HG03280 (cell line): ENCODE measurements around the gene ADGRV1.

ENCODE experiments used
- ATAC-seq: cut with Tn5 transposase; IDR thresholded peaks from one replicate; pipeline ENCODE4 v1.9.1; 2021; ENCODE audit warnings: mild to moderate bottlenecking, moderate library complexity; ENCODE audit not compliant: unreplicated experiment

The ADGRV1 gene

DNA sequence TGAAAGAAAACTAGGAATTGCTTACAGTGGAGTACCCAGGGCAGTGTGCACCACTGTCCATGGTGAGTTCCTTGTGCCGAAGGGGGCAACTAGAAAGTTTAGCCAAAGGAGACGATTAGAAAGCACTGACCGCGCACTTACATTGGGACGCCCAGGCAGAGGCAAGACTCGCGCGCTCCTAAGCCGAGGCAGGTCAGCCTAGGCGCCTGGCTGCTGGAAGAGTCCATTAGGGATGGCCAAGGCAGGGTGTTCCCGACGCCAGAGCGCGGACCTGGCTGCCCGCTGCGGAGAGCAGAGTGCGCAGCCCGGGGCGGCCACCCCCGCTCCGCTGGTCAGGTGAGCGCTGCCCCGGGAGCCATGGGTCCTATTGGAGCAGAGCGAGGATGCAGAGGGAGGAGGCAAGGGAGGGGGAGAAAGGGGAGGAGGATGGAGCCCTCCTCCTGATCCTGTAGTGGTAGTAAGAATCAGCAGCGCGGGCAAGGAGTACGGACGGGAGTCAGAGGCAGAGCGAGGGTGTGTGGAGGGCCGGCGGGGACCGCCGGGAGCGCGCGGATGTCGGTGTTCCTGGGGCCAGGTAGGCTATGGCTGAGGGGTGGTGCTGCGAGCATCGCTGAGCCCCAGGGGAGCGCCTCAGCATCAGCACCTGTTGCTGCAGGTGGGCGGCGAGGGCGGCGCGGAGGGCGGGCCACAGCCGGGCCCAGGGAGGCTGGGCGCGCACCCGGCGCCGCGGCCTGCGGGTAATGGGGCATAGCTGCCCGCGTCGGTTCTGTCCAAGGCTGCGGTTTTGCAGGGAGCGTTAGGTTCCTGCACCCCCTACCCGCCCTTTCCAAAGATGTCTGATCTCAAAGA is at the start of gene ADGRV1:
ADGRV1 (plus strand) TSS at position 454 of the 849 bp plus-strand sequence; CDS start at position 553, 99 bp downstream.
- ATAC-seq = no peak

GRCh38 chr5:90510438-90510837 is 48.2 kb upstream of the ADGRV1 start:
- no peak for ATAC-seq

GRCh38 chr5:90514520-90514919 is 44.1 kb upstream of the ADGRV1 start:
- ATAC-seq = no peak

DNA sequence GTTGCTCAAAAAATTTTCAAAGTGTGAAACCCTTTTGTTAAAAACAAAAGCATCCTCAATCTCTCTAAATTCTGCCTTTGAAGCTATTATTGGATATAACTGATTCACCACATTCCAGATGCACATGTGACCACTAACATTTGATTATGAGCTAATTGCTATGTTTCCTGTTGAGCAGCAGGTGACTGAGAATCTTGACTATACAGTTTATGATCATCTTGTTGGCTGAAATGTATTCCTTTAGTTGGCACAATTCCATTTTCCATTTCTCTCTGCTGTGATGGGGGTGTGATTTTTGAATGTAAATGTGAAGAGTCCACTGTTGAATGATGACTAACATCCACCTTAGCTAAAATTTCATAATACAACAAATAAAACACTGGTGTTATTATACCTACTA is 39.9 kb upstream of the ADGRV1 start:
- no peak for ATAC-seq

- no peak for ATAC-seq
Observed at GRCh38 chr5:90519081-90519480, 39.5 kb upstream of the ADGRV1 start.

DNA sequence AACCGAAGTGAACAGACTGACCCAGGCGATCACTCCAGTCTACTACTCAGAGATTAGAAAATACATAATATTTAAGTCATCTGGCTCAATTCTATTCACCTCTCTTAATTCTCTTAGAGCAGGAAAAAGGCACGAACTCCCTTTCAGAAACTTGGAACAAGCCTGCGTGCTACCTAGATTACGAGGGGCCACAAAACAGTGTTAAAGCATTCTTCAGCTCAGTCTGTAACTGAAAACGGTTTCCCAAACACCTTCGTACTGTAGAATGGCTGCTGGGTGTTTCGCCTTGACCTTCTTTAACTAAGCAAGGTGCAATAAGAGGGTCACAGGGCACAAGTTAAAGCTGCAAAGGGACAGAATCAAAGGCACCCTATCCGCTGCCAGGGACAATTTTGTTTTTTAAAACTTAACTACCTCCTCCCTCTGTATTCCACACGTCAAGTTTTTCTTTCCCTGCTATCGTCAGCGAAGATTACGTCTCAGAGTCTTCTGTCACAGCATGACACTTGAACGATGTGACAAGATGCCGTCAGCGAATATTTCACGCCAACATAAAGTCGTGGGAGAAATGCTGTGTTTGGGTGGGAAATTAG is 29.9 kb upstream of the ADGRV1 start:
- peak; percentile 2 for ATAC-seq

DNA sequence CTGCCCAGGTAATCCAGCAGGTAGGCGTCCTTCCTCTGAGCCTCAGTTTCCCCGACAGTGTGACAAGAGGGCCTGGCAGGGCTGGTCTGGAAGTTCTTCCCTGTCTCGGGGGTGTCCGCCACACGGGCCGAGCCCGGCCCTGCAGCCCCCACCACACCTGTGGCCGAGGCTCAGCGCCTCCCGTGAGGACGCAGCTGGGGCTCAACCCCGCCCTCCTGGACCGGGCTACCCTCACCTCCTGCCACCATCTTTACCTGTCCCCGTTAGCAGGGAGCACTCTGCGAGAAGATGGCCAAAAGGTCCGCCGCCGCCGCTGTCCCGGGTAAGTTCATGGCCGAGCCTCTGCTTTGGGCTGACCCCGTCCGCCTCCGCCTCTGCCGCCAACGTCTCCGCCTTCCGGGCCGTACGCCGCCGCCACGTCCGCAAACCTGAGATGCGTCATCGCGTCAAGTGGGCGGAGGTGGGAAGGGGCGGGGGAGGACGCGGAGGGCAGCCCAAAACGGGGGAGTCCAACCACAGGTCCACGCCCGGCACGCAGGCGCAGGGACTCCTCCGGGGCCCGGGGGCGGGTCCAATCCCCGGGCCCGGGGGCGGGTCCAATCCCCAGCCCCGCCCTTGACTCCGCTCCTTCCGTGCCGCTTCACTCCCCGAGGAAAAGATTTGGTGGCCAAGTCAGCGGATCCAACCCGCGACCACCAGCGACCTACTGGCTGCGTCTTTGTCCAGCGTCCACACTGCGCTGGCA is 29.2 kb upstream of the ADGRV1 start, which contains the start of gene LYSMD3:
LYSMD3 (minus strand) TSS at position 391 of the 745 bp plus-strand sequence. CDS start 4,295 bp downstream, outside the sequence.
- ATAC-seq = peak; percentile 89

- peak; percentile 51 for ATAC-seq
Observed at GRCh38 chr5:90529939-90530677, 28.5 kb upstream of the ADGRV1 start.

DNA sequence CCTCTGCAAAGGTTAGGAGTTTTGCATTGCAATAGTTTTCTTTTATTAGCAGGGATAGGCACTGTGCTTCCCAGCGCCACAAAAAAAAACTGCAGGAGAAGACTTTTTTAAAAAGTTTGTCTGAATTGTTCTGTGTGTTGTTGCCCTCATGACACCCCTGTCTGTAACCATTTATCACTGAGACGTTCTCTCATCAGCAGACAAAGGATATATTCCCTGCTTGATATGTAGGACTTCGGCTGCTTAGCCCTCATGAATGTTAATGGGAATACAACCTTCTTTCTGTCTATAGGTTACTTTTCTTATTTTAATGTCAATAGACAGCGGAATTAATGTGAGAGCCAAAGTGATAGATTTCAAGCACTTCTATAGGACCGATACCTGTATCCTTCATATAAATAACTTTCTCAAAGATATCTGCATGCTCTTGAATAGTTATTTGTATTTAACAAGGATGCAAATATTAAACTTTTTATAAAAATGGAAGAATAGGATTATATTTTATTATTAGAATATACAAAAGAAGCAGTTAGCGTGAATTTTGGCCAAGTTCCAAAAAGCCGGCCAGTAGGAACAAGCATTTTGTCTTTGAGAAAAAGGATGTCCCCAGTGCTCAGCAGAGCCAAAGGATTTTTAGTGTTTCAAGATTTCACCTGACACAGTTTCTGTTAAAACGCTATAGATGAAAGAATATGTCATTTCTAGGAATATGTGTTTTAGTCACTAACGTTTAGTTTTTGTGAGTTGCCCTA is 27.7 kb upstream of the ADGRV1 start:
- no peak for ATAC-seq

DNA sequence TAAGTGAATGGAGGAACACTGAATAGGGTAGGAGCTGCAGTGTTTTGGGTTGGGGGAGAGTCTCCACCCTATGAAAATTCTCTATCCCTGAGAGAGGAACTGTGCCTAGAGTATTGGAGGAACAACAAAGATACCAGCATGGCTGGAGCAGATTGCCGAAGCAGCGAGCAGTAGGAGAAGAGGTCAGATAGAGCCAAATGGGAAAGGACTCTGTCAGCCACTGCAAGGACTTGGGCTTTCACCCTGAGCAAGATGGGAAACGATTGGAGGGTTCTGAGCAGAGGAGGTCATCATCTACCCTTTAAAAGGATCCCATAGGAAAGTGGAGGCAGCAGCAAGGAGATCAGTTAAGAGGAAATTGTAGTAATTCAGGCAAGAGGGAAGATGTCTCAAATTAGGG is 24.8 kb upstream of the ADGRV1 start:
- ATAC-seq = no peak

DNA sequence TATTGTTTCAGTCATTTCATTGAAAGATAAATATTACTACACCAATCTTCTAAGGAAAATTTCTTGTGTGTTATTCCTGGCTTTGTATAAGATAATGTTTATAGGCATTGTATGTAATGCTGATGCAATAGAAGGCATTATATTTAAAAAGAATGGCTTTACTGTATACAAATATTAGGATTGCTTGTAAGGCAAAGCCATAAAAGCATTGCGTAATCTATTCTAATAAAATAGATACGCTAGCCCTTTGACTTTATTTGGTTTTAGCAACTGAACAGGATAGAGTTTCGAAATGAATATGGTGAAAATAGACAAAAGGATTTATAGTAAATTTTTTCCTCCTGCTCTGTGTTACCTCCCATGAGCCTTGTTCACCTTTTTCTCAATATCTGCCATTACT is 23.7 kb upstream of the ADGRV1 start:
- no peak for ATAC-seq

DNA sequence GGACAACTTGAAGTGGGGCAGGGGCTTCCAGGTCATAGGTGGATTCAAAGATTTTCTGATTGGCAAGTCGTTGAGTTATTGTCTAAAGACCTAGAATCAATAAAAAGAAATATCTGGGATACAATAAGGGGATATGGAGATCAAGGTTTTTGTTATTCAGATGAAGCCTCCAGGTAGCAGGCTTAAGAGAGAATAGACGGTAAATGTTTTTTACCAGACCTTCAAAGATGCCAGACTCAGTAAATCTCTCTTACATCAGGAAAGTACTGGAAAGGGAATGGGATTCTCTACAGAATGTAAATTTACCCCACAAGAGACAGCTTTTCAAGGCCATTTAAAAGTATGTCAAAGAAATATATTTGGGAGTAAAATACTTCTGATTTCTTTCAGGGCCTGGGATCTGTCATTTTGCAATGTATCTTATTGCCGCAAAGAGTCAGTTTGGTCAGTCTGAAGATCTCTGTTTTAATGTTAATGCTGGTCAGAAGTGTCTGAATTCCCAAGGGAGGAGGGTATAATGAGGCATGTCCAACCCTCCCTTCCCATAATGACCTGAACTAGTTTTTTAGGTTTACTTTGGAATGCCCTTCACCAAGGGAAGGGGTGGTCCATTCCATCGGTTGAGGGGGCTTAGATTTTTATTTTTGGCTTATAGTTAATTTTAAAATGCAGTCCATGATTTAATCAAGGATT is 15.6 kb upstream of the ADGRV1 start:
- ATAC-seq = no peak

DNA sequence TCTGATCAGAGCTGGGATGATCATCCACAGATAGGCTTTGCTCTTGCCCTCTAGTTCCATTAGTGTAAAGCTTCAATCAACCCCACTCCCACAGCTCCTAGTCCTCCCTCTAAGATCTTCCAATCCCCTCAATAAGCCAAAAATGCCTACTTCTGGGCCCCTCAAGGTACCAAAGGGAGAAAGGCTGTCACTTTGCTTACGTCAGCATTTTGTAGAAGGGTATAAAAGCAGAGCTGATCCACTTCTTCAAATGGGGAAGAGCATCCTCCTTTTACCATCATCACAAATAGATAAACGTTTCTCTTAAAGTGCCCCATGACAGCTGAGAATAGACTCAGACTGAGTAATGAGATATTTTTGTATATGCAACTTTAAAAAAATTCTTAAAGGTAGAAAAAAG is 13.1 kb upstream of the ADGRV1 start:
- ATAC-seq = no peak

- ATAC-seq = no peak
Observed at GRCh38 chr5:90546216-90546837, 12.3 kb upstream of the ADGRV1 start.

DNA sequence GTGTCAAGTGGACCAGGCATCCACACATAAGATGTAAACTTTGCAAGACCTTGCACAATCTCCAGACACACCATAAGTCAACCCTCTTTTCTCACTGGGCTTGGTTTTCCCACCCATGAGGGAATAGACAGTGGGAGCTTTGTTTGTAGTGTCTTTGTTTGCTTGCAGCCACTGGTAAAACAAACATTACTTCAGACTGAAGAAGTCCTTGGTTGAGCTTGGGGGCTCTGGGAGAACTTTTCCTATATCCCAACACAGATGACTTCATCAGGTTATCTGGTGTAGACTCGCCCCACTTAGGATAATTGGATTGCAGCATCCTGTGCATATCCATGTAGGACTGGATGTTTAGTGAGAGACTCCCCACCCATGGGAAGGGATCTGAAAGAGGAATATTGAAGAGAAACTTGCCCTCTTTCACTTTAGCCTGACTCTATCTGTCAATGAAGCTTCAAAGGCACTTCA is 11.5 kb upstream of the ADGRV1 start:
- ATAC-seq = no peak

GRCh38 chr5:90548069-90548593 is 10.5 kb upstream of the ADGRV1 start:
- ATAC-seq = no peak

- ATAC-seq = no peak
Observed at GRCh38 chr5:90549223-90549622, 9.4 kb upstream of the ADGRV1 start.

DNA sequence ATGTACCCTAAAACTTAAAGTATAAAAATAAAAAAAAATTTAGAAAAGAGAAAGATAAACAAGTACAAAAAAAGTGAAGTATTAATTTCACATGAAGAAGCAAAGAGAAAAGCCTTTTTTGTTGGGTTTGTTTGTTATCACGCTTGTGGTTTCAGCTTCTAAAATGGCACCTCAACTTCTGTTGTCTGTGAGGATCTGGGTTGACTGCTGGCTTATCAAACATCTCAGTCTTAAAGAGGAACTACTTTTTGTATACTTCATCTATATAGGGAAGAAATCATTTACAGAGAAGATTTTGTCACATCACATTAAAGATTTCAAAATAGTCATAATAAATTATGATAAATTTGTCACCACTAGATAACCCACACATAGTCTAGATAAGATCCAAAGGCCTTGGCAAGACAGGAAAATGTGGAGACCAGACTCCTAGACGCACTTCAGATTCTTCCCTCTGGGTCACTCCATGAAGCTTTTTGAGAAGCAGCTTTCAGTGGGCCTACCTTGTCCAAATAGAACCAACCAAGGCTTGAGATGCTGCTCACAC is 8.8 kb upstream of the ADGRV1 start:
- no peak for ATAC-seq
